ENCODE data around the gene SUPT5H. TPM values are rescaled to one million over a fixed set of nuclear protein-coding genes. Genes with fewer than 3 reads are reported as not detected.
A peak's percentile ranks its signal among the peaks of the same experiment; 100 is the strongest.

The SUPT5H gene
- total RNA-seq, 1 donor from 2014 or later = 140 TPM

DNA sequence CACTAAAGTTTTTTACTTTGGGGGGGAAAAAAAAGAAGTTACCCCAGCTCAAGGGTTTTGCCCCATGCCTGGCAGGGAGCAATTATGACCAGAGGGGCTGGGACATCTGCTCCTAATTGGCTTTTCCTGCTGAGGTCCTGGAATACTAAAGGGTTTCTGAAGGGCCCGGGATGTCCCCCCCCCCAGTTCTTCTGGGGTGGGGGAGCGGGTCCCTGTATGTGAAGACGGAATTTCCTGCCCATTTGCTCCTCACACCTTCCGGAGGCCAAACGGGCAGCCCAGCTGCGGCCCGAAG lies 52.3 kb downstream of the SUPT5H start:
- DNase-seq (ENCODE audit: low read depth, low spot score) = no peak
- no peaks in the 10 kb centered on the region for H3K36me3 Mint-ChIP-seq (ENCODE audit: low read depth)
- no peak for TF ChIP-seq CTCF (conservative IDR thresholded peaks at IDR 0.05)
- peak overlapping the region; percentile 44 for H3K4me3 Mint-ChIP-seq
- H3K27me3 Mint-ChIP-seq (ENCODE audit: low read depth) = peaks cover 68% of the 10 kb centered on the region
- peaks cover 20% of the 10 kb centered on the region for H3K4me1 Mint-ChIP-seq
- H3K27ac Mint-ChIP-seq (ENCODE audit: unreplicated experiment) = no peak overlapping the region
- H3K9me3 Mint-ChIP-seq = no peaks in the 10 kb centered on the region

GRCh38 chr19:39497996-39498797 lies 52.8 kb downstream of the SUPT5H start:
- Mint-ChIP-seq H3K4me3 (peak overlapping the region; percentile 77), H3K27ac (ENCODE audit: unreplicated experiment) (peak overlapping the region; percentile 59), H3K36me3 (ENCODE audit: low read depth) (no peaks in the 10 kb centered on the region), H3K4me1 (peaks cover 20% of the 10 kb centered on the region), H3K27me3 (ENCODE audit: low read depth) (peaks cover 72% of the 10 kb centered on the region), H3K9me3 (no peaks in the 10 kb centered on the region)
- peak; percentile 44 for TF ChIP-seq CTCF (conservative IDR thresholded peaks at IDR 0.05)
- DNase-seq (ENCODE audit: low read depth, low spot score) = peak; percentile 56

DNA sequence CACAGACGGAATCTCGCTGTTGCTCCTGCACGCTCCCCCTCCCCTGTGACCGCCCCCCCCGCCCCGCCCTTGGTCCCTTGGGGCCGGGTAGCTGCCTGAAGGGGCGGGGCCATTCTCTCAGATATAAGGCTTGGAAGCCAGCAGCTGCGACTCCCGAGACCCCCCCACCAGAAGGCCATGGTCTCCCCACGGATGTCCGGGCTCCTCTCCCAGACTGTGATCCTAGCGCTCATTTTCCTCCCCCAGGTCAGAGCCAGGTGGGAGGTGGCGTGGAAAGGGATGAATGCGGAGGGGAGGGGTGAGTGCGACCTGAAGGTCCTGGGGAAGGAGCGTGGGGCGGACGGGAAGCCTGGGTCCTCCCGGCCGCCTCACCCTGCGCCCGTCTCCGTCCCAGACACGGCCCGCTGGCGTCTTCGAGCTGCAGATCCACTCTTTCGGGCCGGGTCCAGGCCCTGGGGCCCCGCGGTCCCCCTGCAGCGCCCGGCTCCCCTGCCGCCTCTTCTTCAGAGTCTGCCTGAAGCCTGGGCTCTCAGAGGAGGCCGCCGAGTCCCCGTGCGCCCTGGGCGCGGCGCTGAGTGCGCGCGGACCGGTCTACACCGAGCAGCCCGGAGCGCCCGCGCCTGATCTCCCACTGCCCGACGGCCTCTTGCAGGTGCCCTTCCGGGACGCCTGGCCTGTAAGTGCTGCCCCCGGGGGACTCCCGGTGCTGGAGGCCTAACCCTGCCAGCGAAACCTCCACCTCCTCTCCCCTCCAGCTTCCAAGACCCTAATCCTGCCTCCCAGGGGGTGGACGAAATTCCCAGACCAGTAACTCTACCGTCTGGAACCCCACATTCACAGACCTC lies 53.6 kb downstream of the SUPT5H start, which contains the start of gene DLL3:
Gene DLL3, plus strand, starts transcription at position 150 of the 845 bp plus-strand sequence. Its CDS starts 28 bp downstream, at position 178.
- Mint-ChIP-seq H3K4me3 (peak within 1 kb of the TSS; percentile 79), H3K4me1 (peaks cover 20% of the 10 kb centered on the region), H3K36me3 (ENCODE audit: low read depth) (no peaks in the 10 kb centered on the region), H3K27ac (ENCODE audit: unreplicated experiment) (peak within 1 kb of the TSS; percentile 59), H3K9me3 (no peaks in the 10 kb centered on the region), H3K27me3 (ENCODE audit: low read depth) (peaks cover 80% of the 10 kb centered on the region)
- DNase-seq (ENCODE audit: low read depth, low spot score) = peak; percentile 17
- TF ChIP-seq CTCF (conservative IDR thresholded peaks at IDR 0.05) = no peak

GRCh38 chr19:39499932-39500331 lies 54.5 kb downstream of the SUPT5H start:
- TF ChIP-seq CTCF (conservative IDR thresholded peaks at IDR 0.05) = no peak
- Mint-ChIP-seq H3K4me3 (peak overlapping the region; percentile 79), H3K36me3 (ENCODE audit: low read depth) (no peaks in the 10 kb centered on the region), H3K27ac (ENCODE audit: unreplicated experiment) (no peak overlapping the region), H3K4me1 (peaks cover 17% of the 10 kb centered on the region), H3K27me3 (ENCODE audit: low read depth) (peaks cover 86% of the 10 kb centered on the region), H3K9me3 (no peaks in the 10 kb centered on the region)
- no peak for DNase-seq (ENCODE audit: low read depth, low spot score)

GRCh38 chr19:39500543-39500942 lies 55.2 kb downstream of the SUPT5H start:
- peaks cover under 1% of the 10 kb centered on the region for H3K9me3 Mint-ChIP-seq
- H3K27ac Mint-ChIP-seq (ENCODE audit: unreplicated experiment) = no peak overlapping the region
- H3K4me1 Mint-ChIP-seq = peaks cover 17% of the 10 kb centered on the region
- H3K4me3 Mint-ChIP-seq = peak overlapping the region; percentile 54
- no peaks in the 10 kb centered on the region for H3K36me3 Mint-ChIP-seq (ENCODE audit: low read depth)
- H3K27me3 Mint-ChIP-seq (ENCODE audit: low read depth) = peaks cover 88% of the 10 kb centered on the region
- DNase-seq (ENCODE audit: low read depth, low spot score) = no peak
- no peak for TF ChIP-seq CTCF (conservative IDR thresholded peaks at IDR 0.05)
